ENCODE results near the gene CCIN. TPM values are rescaled to one million over a fixed set of nuclear protein-coding genes. Genes with fewer than 3 reads are reported as not detected.
A peak's percentile ranks its signal among the peaks of the same experiment; 100 is the strongest.

Gene CCIN
- polyA plus RNA-seq, 1 of the 3 experiments (the other 2 are of a cell fraction), result 0.54 TPM

DNA sequence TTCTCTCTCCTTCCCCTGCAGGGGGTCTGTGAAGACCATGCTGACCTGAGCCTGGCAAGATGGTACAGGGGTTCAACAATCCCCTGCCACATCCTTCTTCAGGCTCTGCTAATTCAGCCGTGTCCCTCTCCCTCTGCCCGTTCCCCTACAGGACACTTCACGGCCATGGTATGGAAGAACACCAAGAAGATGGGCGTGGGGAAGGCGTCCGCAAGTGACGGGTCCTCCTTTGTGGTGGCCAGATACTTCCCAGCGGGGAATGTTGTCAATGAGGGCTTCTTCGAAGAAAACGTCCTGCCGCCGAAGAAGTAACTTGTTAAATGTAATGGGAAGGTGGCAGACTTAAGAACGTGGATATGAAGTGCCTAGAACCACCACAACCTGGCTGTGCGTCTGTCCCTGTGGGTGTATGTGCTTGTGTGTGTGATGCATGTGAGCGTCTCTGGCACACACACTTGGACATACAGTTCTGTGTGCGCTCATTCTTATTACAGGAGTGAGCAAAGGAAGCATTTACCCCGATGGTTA is 6.9 kb upstream of the CCIN start:
- no peak for TF ChIP-seq EZH2phosphoT487 (IDR thresholded peaks at IDR 0.05; ENCODE audit: borderline replicate concordance, low read depth)
- no peak for TF ChIP-seq MEF2A (IDR thresholded peaks at IDR 0.05; ENCODE audit: borderline replicate concordance, low read depth)
- TF ChIP-seq, protein P1, sequence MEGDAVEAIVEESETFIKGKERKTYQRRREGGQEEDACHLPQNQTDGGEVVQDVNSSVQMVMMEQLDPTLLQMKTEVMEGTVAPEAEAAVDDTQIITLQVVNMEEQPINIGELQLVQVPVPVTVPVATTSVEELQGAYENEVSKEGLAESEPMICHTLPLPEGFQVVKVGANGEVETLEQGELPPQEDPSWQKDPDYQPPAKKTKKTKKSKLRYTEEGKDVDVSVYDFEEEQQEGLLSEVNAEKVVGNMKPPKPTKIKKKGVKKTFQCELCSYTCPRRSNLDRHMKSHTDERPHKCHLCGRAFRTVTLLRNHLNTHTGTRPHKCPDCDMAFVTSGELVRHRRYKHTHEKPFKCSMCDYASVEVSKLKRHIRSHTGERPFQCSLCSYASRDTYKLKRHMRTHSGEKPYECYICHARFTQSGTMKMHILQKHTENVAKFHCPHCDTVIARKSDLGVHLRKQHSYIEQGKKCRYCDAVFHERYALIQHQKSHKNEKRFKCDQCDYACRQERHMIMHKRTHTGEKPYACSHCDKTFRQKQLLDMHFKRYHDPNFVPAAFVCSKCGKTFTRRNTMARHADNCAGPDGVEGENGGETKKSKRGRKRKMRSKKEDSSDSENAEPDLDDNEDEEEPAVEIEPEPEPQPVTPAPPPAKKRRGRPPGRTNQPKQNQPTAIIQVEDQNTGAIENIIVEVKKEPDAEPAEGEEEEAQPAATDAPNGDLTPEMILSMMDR (IDR thresholded peaks at IDR 0.05), result no peak
- TF ChIP-seq, protein P2, sequence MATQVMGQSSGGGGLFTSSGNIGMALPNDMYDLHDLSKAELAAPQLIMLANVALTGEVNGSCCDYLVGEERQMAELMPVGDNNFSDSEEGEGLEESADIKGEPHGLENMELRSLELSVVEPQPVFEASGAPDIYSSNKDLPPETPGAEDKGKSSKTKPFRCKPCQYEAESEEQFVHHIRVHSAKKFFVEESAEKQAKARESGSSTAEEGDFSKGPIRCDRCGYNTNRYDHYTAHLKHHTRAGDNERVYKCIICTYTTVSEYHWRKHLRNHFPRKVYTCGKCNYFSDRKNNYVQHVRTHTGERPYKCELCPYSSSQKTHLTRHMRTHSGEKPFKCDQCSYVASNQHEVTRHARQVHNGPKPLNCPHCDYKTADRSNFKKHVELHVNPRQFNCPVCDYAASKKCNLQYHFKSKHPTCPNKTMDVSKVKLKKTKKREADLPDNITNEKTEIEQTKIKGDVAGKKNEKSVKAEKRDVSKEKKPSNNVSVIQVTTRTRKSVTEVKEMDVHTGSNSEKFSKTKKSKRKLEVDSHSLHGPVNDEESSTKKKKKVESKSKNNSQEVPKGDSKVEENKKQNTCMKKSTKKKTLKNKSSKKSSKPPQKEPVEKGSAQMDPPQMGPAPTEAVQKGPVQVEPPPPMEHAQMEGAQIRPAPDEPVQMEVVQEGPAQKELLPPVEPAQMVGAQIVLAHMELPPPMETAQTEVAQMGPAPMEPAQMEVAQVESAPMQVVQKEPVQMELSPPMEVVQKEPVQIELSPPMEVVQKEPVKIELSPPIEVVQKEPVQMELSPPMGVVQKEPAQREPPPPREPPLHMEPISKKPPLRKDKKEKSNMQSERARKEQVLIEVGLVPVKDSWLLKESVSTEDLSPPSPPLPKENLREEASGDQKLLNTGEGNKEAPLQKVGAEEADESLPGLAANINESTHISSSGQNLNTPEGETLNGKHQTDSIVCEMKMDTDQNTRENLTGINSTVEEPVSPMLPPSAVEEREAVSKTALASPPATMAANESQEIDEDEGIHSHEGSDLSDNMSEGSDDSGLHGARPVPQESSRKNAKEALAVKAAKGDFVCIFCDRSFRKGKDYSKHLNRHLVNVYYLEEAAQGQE (IDR thresholded peaks at IDR 0.05; ENCODE audit: low read depth, low read length), result no peak
- no peak for TF ChIP-seq RAD21 (IDR thresholded peaks at IDR 0.05; ENCODE audit: low read length)
- no peak for TF ChIP-seq TEAD4 (IDR thresholded peaks at IDR 0.05; ENCODE audit: borderline replicate concordance, insufficient read depth)
- TF ChIP-seq TCF12 (IDR thresholded peaks at IDR 0.05), result no peak
- no peak for TF ChIP-seq FOXM1 (IDR thresholded peaks at IDR 0.05; ENCODE audit: low read depth)
- TF ChIP-seq, protein P3, sequence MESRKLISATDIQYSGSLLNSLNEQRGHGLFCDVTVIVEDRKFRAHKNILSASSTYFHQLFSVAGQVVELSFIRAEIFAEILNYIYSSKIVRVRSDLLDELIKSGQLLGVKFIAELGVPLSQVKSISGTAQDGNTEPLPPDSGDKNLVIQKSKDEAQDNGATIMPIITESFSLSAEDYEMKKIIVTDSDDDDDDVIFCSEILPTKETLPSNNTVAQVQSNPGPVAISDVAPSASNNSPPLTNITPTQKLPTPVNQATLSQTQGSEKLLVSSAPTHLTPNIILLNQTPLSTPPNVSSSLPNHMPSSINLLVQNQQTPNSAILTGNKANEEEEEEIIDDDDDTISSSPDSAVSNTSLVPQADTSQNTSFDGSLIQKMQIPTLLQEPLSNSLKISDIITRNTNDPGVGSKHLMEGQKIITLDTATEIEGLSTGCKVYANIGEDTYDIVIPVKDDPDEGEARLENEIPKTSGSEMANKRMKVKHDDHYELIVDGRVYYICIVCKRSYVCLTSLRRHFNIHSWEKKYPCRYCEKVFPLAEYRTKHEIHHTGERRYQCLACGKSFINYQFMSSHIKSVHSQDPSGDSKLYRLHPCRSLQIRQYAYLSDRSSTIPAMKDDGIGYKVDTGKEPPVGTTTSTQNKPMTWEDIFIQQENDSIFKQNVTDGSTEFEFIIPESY (IDR thresholded peaks at IDR 0.05; ENCODE audit: borderline replicate concordance, low read depth), result no peak
- TF ChIP-seq, protein P4, sequence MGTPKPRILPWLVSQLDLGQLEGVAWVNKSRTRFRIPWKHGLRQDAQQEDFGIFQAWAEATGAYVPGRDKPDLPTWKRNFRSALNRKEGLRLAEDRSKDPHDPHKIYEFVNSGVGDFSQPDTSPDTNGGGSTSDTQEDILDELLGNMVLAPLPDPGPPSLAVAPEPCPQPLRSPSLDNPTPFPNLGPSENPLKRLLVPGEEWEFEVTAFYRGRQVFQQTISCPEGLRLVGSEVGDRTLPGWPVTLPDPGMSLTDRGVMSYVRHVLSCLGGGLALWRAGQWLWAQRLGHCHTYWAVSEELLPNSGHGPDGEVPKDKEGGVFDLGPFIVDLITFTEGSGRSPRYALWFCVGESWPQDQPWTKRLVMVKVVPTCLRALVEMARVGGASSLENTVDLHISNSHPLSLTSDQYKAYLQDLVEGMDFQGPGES (IDR thresholded peaks at IDR 0.05; ENCODE audit: low read depth, low read length), result no peak
- no peak for TF ChIP-seq GATA2 (CRISPR knock-in tag; IDR thresholded peaks at IDR 0.05)
- no peak for TF ChIP-seq NRF1 (IDR thresholded peaks at IDR 0.05; ENCODE audit: low read depth, low read length)
- no peak for TF ChIP-seq FOXJ3 (CRISPR knock-in tag; IDR thresholded peaks at IDR 0.05)
- no peak for TF ChIP-seq RCOR1 (IDR thresholded peaks at IDR 0.05; ENCODE audit: low read length)
- TF ChIP-seq POLR2AphosphoS5 (IDR thresholded peaks at IDR 0.05; ENCODE audit: low read depth, low read length), result no peak
- TF ChIP-seq YY1 (IDR thresholded peaks at IDR 0.05; ENCODE audit: low read depth), result no peak
- TF ChIP-seq, protein P5, sequence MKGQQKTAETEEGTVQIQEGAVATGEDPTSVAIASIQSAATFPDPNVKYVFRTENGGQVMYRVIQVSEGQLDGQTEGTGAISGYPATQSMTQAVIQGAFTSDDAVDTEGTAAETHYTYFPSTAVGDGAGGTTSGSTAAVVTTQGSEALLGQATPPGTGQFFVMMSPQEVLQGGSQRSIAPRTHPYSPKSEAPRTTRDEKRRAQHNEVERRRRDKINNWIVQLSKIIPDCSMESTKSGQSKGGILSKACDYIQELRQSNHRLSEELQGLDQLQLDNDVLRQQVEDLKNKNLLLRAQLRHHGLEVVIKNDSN (IDR thresholded peaks at IDR 0.05; ENCODE audit: borderline replicate concordance, low read depth), result no peak
- TF ChIP-seq, protein P6, sequence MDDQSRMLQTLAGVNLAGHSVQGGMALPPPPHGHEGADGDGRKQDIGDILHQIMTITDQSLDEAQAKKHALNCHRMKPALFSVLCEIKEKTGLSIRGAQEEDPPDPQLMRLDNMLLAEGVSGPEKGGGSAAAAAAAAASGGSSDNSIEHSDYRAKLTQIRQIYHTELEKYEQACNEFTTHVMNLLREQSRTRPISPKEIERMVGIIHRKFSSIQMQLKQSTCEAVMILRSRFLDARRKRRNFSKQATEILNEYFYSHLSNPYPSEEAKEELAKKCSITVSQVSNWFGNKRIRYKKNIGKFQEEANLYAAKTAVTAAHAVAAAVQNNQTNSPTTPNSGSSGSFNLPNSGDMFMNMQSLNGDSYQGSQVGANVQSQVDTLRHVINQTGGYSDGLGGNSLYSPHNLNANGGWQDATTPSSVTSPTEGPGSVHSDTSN (IDR thresholded peaks at IDR 0.05), result no peak
- no peak for TF ChIP-seq MXI1 (IDR thresholded peaks at IDR 0.05; ENCODE audit: low read depth, low read length)
- TF ChIP-seq, protein P7, sequence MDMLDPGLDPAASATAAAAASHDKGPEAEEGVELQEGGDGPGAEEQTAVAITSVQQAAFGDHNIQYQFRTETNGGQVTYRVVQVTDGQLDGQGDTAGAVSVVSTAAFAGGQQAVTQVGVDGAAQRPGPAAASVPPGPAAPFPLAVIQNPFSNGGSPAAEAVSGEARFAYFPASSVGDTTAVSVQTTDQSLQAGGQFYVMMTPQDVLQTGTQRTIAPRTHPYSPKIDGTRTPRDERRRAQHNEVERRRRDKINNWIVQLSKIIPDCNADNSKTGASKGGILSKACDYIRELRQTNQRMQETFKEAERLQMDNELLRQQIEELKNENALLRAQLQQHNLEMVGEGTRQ (IDR thresholded peaks at IDR 0.05; ENCODE audit: borderline replicate concordance, low read depth, low read length), result no peak
- no peaks in the 10 kb centered on the region for H3K27me3 ChIP-seq (ENCODE audit: insufficient read depth)
- H3K4me3 ChIP-seq (ENCODE audit: low read depth in 2 of 2, low read length in 1 of 2), result no peak overlapping the region
- H3K4me2 ChIP-seq, result peak overlapping the region; percentile 67
- DNase-seq, result no peak
- H2AFZ ChIP-seq (ENCODE audit: low read depth), result no peak overlapping the region
- 95% methylated on average over 17 of the region's 17 CpGs for WGBS (ENCODE audit: low lambda C conversion rate)
- peaks cover 45% of the 10 kb centered on the region for H3F3A ChIP-seq (replicated peaks; ENCODE audit: insufficient read depth)
- peaks cover 0 to 11% of the 10 kb centered on the region in 2 experiments for H3K36me3 ChIP-seq (replicated peaks in 1 of 2; ENCODE audit: control insufficient read depth in 1 of 2, insufficient read depth in 2 of 2, low read length in 1 of 2)
- H3K9me3 ChIP-seq, result no peaks in the 10 kb centered on the region
- H3K9ac ChIP-seq, result peak overlapping the region; percentile 53
- no peaks in the 10 kb centered on the region for H3K79me2 ChIP-seq (ENCODE audit: insufficient read depth)
- H3K9me2 ChIP-seq, result no peaks in the 10 kb centered on the region
- H3K27ac ChIP-seq (ENCODE audit: low read depth in 2 of 2, low read length in 1 of 2), result peak overlapping the region; percentile 81 to 84
- ChIA-PET CTCF (interaction anchor here (1.3 to 8.8 kb wide), 4 partner anchors 23 to 62 kb away, joined by 3 to 167 read pairs (median 62); partner anchors contain the start of genes CLTA and GLIPR2), POLR2A (interaction anchor here (1.3 to 5.7 kb wide), 2 partner anchors 8 to 14 kb away, joined by 3 to 38 read pairs; no protein-coding TSS in a partner anchor)
- no peaks in the 10 kb centered on the region for H4K20me1 ChIP-seq (ENCODE audit: insufficient read depth)
- peaks cover 28 to 50% of the 10 kb centered on the region in 2 experiments; a peak in 3 of 4 replicates for H3K4me1 ChIP-seq (ENCODE audit: control insufficient read depth in 1 of 2, insufficient read depth in 2 of 2, low read depth in 1 of 2, low read length in 1 of 2)

Data from SK-N-SH (cell line).